PFSK-1 (cell line): Measurements from ENCODE around the gene RAMACL.

ENCODE experiments used
- FOXP2 ChIP-seq: optimal IDR thresholded peaks from 2 replicates; pipeline ENCODE3; 2011; ENCODE audit warnings: borderline replicate concordance, control low read depth, inconsistent platforms; ENCODE audit not compliant: insufficient read depth; ENCODE audit errors: extremely low read length, extremely low read depth
- POLR2AphosphoS5 ChIP-seq: IDR thresholded peaks from 2 replicates; pipeline ENCODE4 v1.6.1; 2012; ENCODE audit warnings: low read depth, mild to moderate bottlenecking, control low read depth, low read length, moderate library complexity
- REST ChIP-seq, 2 experiments: IDR thresholded peaks; 2 replicates each; pipeline versions ENCODE4 v1.6.1 to v1.8.0; 2011 to 2012; ENCODE audit warnings: low read depth in 2 of 2, low read length in 2 of 2, control low read depth in 1 of 2, inconsistent platforms in 1 of 2, mild to moderate bottlenecking in 1 of 2, moderate library complexity in 1 of 2; ENCODE audit not compliant: insufficient read depth in 1 of 2
- SIN3A ChIP-seq: IDR thresholded peaks from 2 replicates; pipeline ENCODE4 v1.6.1; 2012; ENCODE audit warnings: mild to moderate bottlenecking, low read length, moderate library complexity, borderline replicate concordance; ENCODE audit not compliant: insufficient read depth
- TAF1 ChIP-seq: IDR thresholded peaks from 2 replicates; pipeline ENCODE4 v1.6.1; 2012; ENCODE audit warnings: low read length, control low read depth, borderline replicate concordance; ENCODE audit not compliant: insufficient read depth

The RAMACL gene

DNA sequence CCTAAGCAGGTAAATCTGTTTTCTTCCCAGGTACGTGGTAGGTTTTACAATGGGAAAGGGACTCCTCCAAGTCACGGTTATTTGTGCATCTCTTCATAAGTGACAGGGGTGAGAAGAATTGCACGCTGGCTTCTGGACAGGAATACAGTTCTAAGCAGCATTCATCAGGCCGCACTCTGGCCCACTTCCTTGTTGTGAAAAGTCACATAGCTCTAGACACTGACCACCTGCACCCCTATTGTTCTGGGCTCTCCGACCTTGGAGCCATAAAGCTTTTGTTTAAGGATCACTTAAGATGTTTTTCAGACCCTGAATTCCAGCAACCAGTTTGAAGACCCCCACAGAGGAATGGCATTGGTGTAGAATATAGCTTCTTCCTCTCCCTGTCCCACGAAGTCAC lies 31.4 kb downstream of the RAMACL start:
- no peak for TF ChIP-seq POLR2AphosphoS5
- no peak for TF ChIP-seq TAF1
- TF ChIP-seq REST (IDR thresholded peaks at IDR 0.05; ENCODE audit: insufficient read depth in 1 of 2, low read depth in 2 of 2, low read length in 2 of 2) = no peak
- no peak for TF ChIP-seq SIN3A
- no peak for TF ChIP-seq FOXP2

- TF ChIP-seq FOXP2 = no peak
- TF ChIP-seq REST (IDR thresholded peaks at IDR 0.05; ENCODE audit: insufficient read depth in 1 of 2, low read depth in 2 of 2, low read length in 2 of 2) = no peak
- no peak for TF ChIP-seq POLR2AphosphoS5
- no peak for TF ChIP-seq TAF1
- no peak for TF ChIP-seq SIN3A
Measured at GRCh38 chr6:166554316-166554715, 32.2 kb downstream of the RAMACL start.

GRCh38 chr6:166553563-166554271 lies 32.8 kb downstream of the RAMACL start:
- no peak for TF ChIP-seq REST (IDR thresholded peaks at IDR 0.05; ENCODE audit: insufficient read depth in 1 of 2, low read depth in 2 of 2, low read length in 2 of 2)
- no peak for TF ChIP-seq TAF1
- TF ChIP-seq POLR2AphosphoS5 = no peak
- TF ChIP-seq FOXP2 = no peak
- TF ChIP-seq SIN3A = no peak

- no peak for TF ChIP-seq FOXP2
- TF ChIP-seq SIN3A = no peak
- TF ChIP-seq POLR2AphosphoS5 = no peak
- no peak for TF ChIP-seq REST (IDR thresholded peaks at IDR 0.05; ENCODE audit: insufficient read depth in 1 of 2, low read depth in 2 of 2, low read length in 2 of 2)
- TF ChIP-seq TAF1 = no peak
Measured at GRCh38 chr6:166552600-166552999, 33.9 kb downstream of the RAMACL start.
